Caco-2 (cell line): ENCODE data around the gene MYO7B. TPM values are rescaled to one million over a fixed set of nuclear protein-coding genes. Genes with fewer than 3 reads are reported as not detected.
"Not testable (repeated sequence)": the region's sequence is repeated elsewhere in the genome, so short reads cannot be mapped to it uniquely, and the experiment has no call there.

ENCODE experiments used
- BruUV-seq: library from RNA; stranded (reverse); fragments of 400-500 nt; replicated peaks from 2 replicates; lab custom pipeline; 2021; lab: Mats Ljungman, UMichigan
- CTCF ChIA-PET: fragments of 300-600 bp; sonication (Branson Sonifier 250); formaldehyde crosslinking; loops from one replicate; lab custom pipeline; 2022; ENCODE audit warnings: antibody characterized with exemption; lab: Charles Lee
- POLR2A ChIA-PET: fragments of 300-600 bp; sonication (Branson Sonifier 250); formaldehyde crosslinking; loops from one replicate; lab custom pipeline; 2022; ENCODE audit warnings: antibody characterized with exemption; lab: Charles Lee
- DNase-seq, 2 experiments: peaks; one replicate each; pipeline versions ENCODE4 v3.0.0 to v3.0.0-alpha.2; 2020 to 2022
- H3K27me3 ChIP-seq: replicated peaks from 2 replicates; pipeline ENCODE4 v1.6.0; 2011; ENCODE audit warnings: low read length; ENCODE audit not compliant: control insufficient read depth, insufficient read depth
- H3K36me3 ChIP-seq: 2 replicates; pipeline ENCODE4 v1.5.1; 2011; ENCODE audit warnings: low read length; ENCODE audit not compliant: control insufficient read depth, insufficient read depth
- H3K4me1 ChIP-seq: fragments of 250-450 bp; sonication (Bioruptor Pico); 2 replicates; pipeline ENCODE4 v1.5.1; 2020; ENCODE audit warnings: mild to moderate bottlenecking
- H3K4me3 ChIP-seq: 2 replicates; pipeline ENCODE4 v1.5.1; 2011; ENCODE audit warnings: low read depth, mild to moderate bottlenecking, control low read depth, low read length
- H3K9me3 ChIP-seq: fragments of 250-450 bp; sonication (Bioruptor Pico); 2 replicates; pipeline ENCODE4 v1.5.1; 2020; ENCODE audit warnings: mild to moderate bottlenecking, moderate library complexity
- H3K27ac Mint-ChIP-seq: one replicate; pipeline ENCODE4 v1.8.0; 2022; ENCODE audit warnings: mixed read lengths; ENCODE audit not compliant: unreplicated experiment
- H3K27me3 Mint-ChIP-seq: one replicate; pipeline ENCODE4 v1.8.0; 2022; ENCODE audit warnings: mixed read lengths; ENCODE audit not compliant: insufficient read depth, unreplicated experiment
- H3K36me3 Mint-ChIP-seq: one replicate; pipeline ENCODE4 v1.8.0; 2022; ENCODE audit warnings: mild to moderate bottlenecking, mixed read lengths; ENCODE audit not compliant: insufficient read depth, unreplicated experiment
- H3K4me1 Mint-ChIP-seq: one replicate; pipeline ENCODE4 v1.8.0; 2022; ENCODE audit warnings: low read depth, mixed read lengths; ENCODE audit not compliant: unreplicated experiment
- H3K4me3 Mint-ChIP-seq: one replicate; pipeline ENCODE4 v1.8.0; 2022; ENCODE audit warnings: mild to moderate bottlenecking, moderate library complexity, mixed read lengths; ENCODE audit not compliant: unreplicated experiment
- H3K9me3 Mint-ChIP-seq: one replicate; pipeline ENCODE4 v1.8.0; 2022; ENCODE audit warnings: mixed read lengths; ENCODE audit not compliant: unreplicated experiment
- CTCF ChIP-seq, 2 experiments: fragments of 200-600 bp in 1 of 2; IDR thresholded peaks; 1 replicate in 1 of 2; 2 replicates in 1 of 2; pipeline versions ENCODE4 v1.5.1 to v1.8.0; 2011 to 2022; ENCODE audit warnings: antibody characterized with exemption in 1 of 2, control low read depth in 1 of 2, inconsistent platforms in 1 of 2, low read depth in 1 of 2, low read length in 1 of 2, mild to moderate bottlenecking in 1 of 2, moderate library complexity in 1 of 2; ENCODE audit not compliant: insufficient read depth in 1 of 2, severe bottlenecking in 1 of 2, unreplicated experiment in 1 of 2
- intact Hi-C: fragments of 100-400 bp; cut with micrococcal nuclease; formaldehyde crosslinking; loops from one replicate; pipeline ENCODE4 v1.10.0; 2022; ENCODE audit not compliant: unreplicated experiment
- total RNA-seq: library from RNA; stranded (reverse); gene quantifications from 2 replicates; pipeline ENCODE4 v1.2.3, GENCODE V29; 2022

Gene MYO7B
- total RNA-seq, 1 experiment from 2014 or later: 0.27 TPM

DNA sequence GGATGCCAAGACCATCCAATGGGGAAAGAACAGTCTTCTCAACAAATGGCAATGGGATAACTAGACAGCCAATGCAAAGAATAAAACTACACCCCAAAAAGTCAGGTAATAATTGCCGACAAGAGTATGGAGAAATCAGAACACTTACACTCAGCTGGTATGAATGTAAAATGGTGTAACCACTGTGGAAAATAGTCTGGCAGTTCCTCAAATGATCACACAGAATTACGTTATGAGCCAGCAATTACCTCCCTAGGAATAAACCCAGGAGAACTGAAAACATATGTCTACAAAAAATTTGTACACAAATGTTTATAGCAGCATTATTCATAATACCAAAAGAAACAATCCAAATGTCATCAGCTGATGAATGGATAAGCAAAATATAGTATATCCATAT, 18.0 kb upstream of the MYO7B start:
- DNase-seq: no peak
- intact Hi-C loops: no loop called here
- no TSS peak for BruUV-seq
- Histone ChIP-seq H3K4me1 (no peaks in the 10 kb centered on the region), H3K27me3 (no peaks in the 10 kb centered on the region), H3K4me3 (no peak overlapping the region), H3K36me3 (0 out of 2 replicates have a peak, but pooled peaks cover 2% of the 10 kb centered on the region), H3K9me3 (no peaks in the 10 kb centered on the region)
- Mint-ChIP-seq H3K27ac (no peak overlapping the region), H3K36me3 (peaks cover 84% of the 10 kb centered on the region), H3K4me1 (peaks cover 7% of the 10 kb centered on the region), H3K4me3 (no peak overlapping the region), H3K27me3 (no peaks in the 10 kb centered on the region), H3K9me3 (no peaks in the 10 kb centered on the region)
- TF ChIP-seq CTCF (IDR thresholded peaks at IDR 0.05; ENCODE audit: insufficient read depth in 1 of 2, low read depth in 1 of 2, low read length in 1 of 2, severe bottlenecking in 1 of 2, unreplicated experiment in 1 of 2): no peak
- ChIA-PET POLR2A (interaction anchor here (1.5 kb wide), 1 partner anchor 9 kb away, joined by 3 read pairs; the partner anchor contains the start of gene IWS1), CTCF (no interaction called here)

DNA sequence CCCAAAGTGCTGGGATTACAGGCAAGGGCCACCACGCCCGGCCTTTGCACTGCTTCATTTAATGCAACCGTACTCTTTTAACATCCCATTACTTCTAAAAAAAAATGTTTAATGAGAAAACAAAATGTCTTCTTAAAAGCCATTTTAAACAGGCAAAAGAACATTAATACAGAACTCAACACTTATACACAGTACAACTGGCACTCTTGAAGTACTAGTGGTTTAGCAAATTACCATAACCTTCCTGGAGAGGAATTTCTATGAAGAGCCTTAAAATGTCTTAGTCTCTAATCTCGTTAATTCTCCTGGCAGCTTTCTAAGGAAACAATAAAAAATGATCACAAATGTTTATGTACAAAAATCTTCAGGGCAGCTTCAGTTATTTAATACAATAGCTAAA, 15.1 kb upstream of the MYO7B start:
- no TSS peak for BruUV-seq
- Histone ChIP-seq H3K9me3 (no peaks in the 10 kb centered on the region), H3K4me3 (no peak overlapping the region), H3K4me1 (0 out of 2 replicates have a peak, but pooled peaks cover 5% of the 10 kb centered on the region), H3K27me3 (no peaks in the 10 kb centered on the region), H3K36me3 (0 out of 2 replicates have a peak, but pooled peaks cover 2% of the 10 kb centered on the region)
- H3K4me1 Mint-ChIP-seq: peaks cover 7% of the 10 kb centered on the region
- ChIA-PET POLR2A (no interaction called here), CTCF (no interaction called here)
- H3K4me3 Mint-ChIP-seq: no peak overlapping the region
- no peak overlapping the region for H3K27ac Mint-ChIP-seq
- DNase-seq: no peak
- H3K27me3 Mint-ChIP-seq: no peaks in the 10 kb centered on the region
- H3K9me3 Mint-ChIP-seq: no peaks in the 10 kb centered on the region
- TF ChIP-seq CTCF (IDR thresholded peaks at IDR 0.05; ENCODE audit: insufficient read depth in 1 of 2, low read depth in 1 of 2, low read length in 1 of 2, severe bottlenecking in 1 of 2, unreplicated experiment in 1 of 2): no peak
- peaks cover 80% of the 10 kb centered on the region for H3K36me3 Mint-ChIP-seq
- intact Hi-C loops: no loop called here

- intact Hi-C loops: no loop called here
- no peak for TF ChIP-seq CTCF (IDR thresholded peaks at IDR 0.05; ENCODE audit: insufficient read depth in 1 of 2, low read depth in 1 of 2, low read length in 1 of 2, severe bottlenecking in 1 of 2, unreplicated experiment in 1 of 2)
- H3K4me3 ChIP-seq: no peak overlapping the region
- Mint-ChIP-seq H3K27me3 (no peaks in the 10 kb centered on the region), H3K27ac (no peak overlapping the region), H3K4me3 (no peak overlapping the region), H3K36me3 (peaks cover 71% of the 10 kb centered on the region), H3K9me3 (no peaks in the 10 kb centered on the region), H3K4me1 (peaks cover 18% of the 10 kb centered on the region)
- peaks cover 16% of the 10 kb centered on the region for H3K4me1 ChIP-seq
- DNase-seq: no peak
- H3K27me3 ChIP-seq: no peaks in the 10 kb centered on the region
- no TSS peak for BruUV-seq
- H3K9me3 ChIP-seq: no peaks in the 10 kb centered on the region
- ChIA-PET POLR2A (no interaction called here), CTCF (no interaction called here)
- H3K36me3 ChIP-seq: no peaks in the 10 kb centered on the region
Measured at GRCh38 chr2:127523269-127523939, 12.1 kb upstream of the MYO7B start.

DNA sequence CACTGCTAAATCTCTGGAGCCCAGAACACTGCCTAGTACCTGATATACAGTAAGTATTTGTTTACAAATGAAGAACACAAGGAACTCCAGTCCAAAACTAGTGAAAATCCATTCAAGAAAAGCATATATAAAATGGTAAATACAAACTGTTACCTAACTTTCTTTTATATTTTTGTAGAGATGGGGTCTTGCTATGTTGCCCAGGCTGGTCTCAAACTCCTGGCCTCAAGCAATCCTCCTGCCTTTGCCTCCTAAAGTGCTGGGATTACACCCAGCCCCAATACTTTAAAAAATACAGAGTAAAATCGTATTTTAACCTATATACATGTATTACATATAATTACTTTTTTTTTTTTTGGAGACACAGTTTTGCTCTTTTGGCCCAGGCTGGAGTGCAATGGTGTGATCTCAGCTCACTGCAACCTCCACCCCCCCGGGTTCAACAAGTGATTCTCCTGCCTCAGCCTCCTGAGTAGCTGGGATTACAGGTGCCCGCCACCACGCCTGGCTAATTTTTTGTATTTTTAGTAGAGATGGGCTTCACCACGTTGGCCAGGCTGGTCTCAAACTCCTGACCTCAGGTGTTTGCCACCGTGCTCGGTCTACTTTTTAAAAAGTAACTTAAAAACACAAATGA, 11.2 kb upstream of the MYO7B start:
- H3K36me3 ChIP-seq, DNase-seq: not testable (repeated sequence)

More for the DNA sequence above, 11.2 kb upstream of the MYO7B start:
- intact Hi-C loops, H3K27me3 ChIP-seq, POLR2A ChIA-PET, H3K27ac Mint-ChIP-seq, H3K27me3 Mint-ChIP-seq, CTCF ChIA-PET, H3K4me3 ChIP-seq, H3K9me3 Mint-ChIP-seq, H3K9me3 ChIP-seq: not testable (repeated sequence)
- H3K4me1 ChIP-seq: peaks cover 16% of the 10 kb centered on the region
- H3K4me1 Mint-ChIP-seq: peaks cover 19% of the 10 kb centered on the region
- peaks cover 64% of the 10 kb centered on the region for H3K36me3 Mint-ChIP-seq
- H3K4me3 Mint-ChIP-seq: peak overlapping the region; percentile 89
- BruUV-seq: TSS peak; percentile 3
